IMR-90 (cell line): ENCODE measurements around the gene GPR171.
"Not testable (repeated sequence)": the region's sequence is repeated elsewhere in the genome, so short reads cannot be mapped to it uniquely, and the experiment has no call there.

ENCODE experiments used
- FOS ChIP-seq: fragments of 150-350 bp; IDR thresholded peaks from 2 replicates; pipeline ENCODE4 v1.6.1; 2016; ENCODE audit warnings: low read depth, low read length
- POLR2A ChIP-seq: IDR thresholded peaks from 2 replicates; pipeline ENCODE4 v1.6.1; 2012; ENCODE audit warnings: mild to moderate bottlenecking, low read depth, low read length
- SMC3 ChIP-seq: fragments of 150-350 bp; IDR thresholded peaks from 2 replicates; pipeline ENCODE4 v1.6.1; 2016; ENCODE audit warnings: low read depth, mild to moderate bottlenecking, antibody characterized with exemption, low read length, moderate library complexity
- TF ChIP-seq, protein P1 (sequence below): conservative IDR thresholded peaks from 2 replicates; pipeline ENCODE4 v1.5.1; 2012; ENCODE audit warnings: mild to moderate bottlenecking, low read depth, low read length, improper control_type of control experiment

DNA sequence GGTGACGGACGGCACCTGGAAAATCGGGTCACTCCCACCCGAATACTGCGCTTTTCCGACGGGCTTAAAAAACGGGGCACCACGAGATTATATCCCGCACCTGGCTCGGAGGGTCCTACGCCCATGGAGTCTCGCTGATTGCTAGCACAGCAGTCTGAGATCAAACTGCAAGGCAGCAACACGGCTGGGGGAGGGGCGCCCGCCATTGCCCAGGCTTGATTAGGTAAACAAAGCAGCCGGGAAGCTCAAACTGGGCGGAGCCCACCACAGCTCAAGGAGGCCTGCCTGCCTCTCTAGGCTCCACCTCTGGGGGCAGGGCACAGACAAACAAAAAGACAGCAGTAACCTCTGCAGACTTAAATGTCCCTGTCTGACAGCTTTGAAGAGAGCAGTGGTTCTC, 39.0 kb upstream of the GPR171 start:
- TF ChIP-seq, protein P1, sequence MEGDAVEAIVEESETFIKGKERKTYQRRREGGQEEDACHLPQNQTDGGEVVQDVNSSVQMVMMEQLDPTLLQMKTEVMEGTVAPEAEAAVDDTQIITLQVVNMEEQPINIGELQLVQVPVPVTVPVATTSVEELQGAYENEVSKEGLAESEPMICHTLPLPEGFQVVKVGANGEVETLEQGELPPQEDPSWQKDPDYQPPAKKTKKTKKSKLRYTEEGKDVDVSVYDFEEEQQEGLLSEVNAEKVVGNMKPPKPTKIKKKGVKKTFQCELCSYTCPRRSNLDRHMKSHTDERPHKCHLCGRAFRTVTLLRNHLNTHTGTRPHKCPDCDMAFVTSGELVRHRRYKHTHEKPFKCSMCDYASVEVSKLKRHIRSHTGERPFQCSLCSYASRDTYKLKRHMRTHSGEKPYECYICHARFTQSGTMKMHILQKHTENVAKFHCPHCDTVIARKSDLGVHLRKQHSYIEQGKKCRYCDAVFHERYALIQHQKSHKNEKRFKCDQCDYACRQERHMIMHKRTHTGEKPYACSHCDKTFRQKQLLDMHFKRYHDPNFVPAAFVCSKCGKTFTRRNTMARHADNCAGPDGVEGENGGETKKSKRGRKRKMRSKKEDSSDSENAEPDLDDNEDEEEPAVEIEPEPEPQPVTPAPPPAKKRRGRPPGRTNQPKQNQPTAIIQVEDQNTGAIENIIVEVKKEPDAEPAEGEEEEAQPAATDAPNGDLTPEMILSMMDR: not testable (repeated sequence)
- TF ChIP-seq POLR2A, FOS, SMC3: not testable (repeated sequence)
